ENCODE data around the gene RNF186.

The RNF186 gene, protein sequence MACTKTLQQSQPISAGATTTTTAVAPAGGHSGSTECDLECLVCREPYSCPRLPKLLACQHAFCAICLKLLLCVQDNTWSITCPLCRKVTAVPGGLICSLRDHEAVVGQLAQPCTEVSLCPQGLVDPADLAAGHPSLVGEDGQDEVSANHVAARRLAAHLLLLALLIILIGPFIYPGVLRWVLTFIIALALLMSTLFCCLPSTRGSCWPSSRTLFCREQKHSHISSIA

DNA sequence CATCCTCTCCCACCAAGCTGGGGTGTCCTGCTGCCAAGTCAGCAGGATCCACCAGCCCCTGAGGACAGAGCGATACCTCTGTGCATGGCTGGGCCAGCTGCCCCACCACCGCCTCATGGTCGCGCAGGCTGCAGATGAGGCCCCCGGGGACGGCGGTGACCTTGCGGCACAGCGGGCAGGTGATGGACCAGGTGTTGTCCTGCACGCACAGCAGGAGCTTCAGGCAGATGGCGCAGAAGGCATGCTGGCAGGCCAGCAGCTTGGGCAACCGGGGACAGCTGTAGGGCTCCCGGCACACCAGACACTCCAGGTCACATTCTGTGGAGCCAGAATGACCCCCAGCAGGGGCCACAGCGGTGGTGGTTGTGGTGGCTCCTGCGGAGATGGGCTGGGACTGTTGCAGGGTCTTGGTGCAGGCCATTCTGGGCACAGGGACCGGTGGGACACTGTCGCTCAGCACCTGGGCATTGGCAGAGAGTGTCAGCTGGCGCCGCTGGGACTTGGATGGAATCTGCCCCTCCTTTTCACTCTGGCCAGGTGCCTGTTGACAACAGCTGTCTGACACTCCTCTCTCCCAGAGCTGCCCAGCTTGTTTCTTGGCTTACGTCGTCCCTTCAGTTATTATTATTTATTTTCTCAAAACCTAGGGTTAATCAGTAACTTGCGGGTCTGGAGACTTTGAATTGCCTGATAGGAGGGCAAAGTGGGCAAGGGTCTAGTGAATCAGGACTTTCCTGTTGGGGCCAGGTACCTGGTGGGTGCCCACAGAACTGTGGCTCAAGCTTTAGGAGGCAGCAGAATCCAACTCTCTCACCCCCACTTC, at the start of gene RNF186:
Gene RNF186 (minus strand): TSS at position 603 of the 823 bp plus-strand sequence. CDS start 182 bp downstream, at position 421.
- TF ChIP-seq, protein P1, sequence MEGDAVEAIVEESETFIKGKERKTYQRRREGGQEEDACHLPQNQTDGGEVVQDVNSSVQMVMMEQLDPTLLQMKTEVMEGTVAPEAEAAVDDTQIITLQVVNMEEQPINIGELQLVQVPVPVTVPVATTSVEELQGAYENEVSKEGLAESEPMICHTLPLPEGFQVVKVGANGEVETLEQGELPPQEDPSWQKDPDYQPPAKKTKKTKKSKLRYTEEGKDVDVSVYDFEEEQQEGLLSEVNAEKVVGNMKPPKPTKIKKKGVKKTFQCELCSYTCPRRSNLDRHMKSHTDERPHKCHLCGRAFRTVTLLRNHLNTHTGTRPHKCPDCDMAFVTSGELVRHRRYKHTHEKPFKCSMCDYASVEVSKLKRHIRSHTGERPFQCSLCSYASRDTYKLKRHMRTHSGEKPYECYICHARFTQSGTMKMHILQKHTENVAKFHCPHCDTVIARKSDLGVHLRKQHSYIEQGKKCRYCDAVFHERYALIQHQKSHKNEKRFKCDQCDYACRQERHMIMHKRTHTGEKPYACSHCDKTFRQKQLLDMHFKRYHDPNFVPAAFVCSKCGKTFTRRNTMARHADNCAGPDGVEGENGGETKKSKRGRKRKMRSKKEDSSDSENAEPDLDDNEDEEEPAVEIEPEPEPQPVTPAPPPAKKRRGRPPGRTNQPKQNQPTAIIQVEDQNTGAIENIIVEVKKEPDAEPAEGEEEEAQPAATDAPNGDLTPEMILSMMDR (conservative IDR thresholded peaks at IDR 0.05; ENCODE audit: low read depth, low read length): no peak
- no peak within 1 kb of the TSS for H3K4me3 ChIP-seq (ENCODE audit: low read length)
- DNase-seq (ENCODE audit: low read depth): no peak

DNA sequence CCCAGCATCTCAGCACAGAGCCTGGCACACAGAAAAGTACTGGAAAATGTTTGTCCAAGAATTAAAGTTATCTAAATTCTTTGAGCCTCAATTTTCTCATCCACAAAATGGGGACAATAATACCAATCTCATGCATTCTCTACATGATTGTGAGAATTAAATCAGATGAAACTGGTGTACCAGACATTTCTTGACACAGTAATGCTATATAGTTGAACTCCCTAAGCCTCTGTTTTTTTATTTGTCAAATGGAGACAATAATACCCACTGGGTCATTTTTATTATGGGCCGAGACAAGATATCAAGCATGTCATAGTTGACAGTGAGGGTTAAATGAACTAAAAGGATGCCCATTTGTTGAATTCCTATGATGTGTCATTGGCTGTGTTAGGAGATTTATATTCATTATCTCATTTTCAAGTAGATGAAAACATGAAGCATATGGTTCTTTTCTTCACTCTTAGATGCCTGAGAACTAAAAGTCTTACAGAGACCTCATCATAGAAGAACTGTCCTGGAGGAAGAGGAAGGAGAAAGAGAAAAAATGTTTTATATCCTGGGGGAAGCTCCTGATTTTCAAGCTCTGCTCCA, 49.6 kb upstream of the RNF186 start:
- H3K4me3 ChIP-seq (ENCODE audit: low read length): no peak overlapping the region
- no peak for DNase-seq (ENCODE audit: low read depth)
- TF ChIP-seq, protein P1 (conservative IDR thresholded peaks at IDR 0.05; ENCODE audit: low read depth, low read length): no peak

DNA sequence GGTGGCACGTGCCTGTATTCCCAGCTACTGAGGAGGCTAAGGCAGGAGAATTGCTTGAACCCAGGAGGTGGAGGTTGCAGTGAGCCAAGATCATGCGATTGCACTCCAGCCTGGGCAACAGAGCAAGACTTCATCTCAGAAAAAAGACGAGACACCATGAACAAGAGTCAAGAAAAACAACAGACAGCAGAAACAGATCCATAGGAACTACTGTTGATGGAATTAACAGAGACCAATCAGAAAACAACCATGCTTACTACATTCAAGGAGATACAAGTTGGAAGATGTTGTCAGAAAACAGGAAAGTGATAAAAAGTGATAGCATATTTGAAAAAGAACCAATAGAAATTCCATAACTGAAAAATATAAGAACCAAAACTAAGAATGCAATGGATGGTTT, 47.9 kb upstream of the RNF186 start:
- no peak overlapping the region for H3K4me3 ChIP-seq (ENCODE audit: low read length)
- DNase-seq (ENCODE audit: low read depth): no peak
- TF ChIP-seq, protein P1 (conservative IDR thresholded peaks at IDR 0.05; ENCODE audit: low read depth, low read length): no peak

DNA sequence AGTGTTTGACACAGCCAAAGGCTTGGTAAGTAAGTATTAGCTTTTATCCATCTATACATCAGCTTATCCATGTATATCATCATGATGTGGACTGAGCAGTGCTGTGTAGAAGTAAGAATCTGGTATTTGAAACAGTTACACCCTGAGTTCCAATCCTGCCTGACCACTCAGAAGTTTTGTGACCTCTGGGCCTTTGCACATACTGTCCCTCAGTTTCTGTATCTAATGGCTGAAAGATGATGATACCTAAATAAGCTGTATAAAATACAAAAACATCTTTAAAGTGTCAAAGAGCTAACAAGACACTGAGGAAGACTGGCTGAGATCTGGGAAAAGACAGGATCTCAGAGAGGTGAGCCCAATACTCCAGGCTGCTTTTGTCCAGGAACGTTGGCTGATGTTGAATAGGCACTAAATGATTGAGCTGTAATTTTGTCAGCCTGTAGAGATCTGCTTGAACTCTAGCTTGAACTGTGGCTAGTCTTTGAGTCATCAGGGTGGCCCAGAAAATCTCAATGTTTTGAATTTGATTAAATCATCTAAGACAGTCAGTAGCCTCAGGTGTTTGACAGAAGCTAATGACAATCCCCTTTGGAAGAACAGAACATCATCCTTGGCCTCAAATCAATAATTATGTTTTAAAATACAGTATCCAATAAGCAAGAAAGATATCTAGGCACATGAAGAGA, 46.9 kb upstream of the RNF186 start:
- TF ChIP-seq, protein P1 (conservative IDR thresholded peaks at IDR 0.05; ENCODE audit: low read depth, low read length): no peak
- no peak overlapping the region for H3K4me3 ChIP-seq (ENCODE audit: low read length)
- no peak for DNase-seq (ENCODE audit: low read depth)

DNA sequence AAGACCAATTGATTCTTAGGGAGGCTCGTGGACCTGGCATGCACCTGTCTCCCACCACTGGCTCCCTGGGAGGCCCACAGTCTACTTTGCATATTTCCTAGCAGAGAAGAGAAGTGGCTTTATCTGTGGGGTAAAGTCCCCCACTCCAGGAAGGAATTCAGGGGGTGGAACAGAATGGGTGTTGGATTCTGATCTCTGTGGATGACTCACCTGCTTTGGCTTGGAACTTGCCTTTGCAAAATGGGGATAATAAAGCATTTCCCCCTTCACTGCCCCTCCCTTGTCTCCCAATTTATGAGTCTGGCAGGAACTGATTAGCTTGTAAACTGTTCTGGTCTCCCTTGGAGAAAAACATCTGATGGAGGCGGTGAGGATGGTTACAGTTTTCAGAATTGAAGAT, 46.0 kb upstream of the RNF186 start:
- TF ChIP-seq, protein P1 (conservative IDR thresholded peaks at IDR 0.05; ENCODE audit: low read depth, low read length): no peak
- no peak overlapping the region for H3K4me3 ChIP-seq (ENCODE audit: low read length)
- no peak for DNase-seq (ENCODE audit: low read depth)

DNA sequence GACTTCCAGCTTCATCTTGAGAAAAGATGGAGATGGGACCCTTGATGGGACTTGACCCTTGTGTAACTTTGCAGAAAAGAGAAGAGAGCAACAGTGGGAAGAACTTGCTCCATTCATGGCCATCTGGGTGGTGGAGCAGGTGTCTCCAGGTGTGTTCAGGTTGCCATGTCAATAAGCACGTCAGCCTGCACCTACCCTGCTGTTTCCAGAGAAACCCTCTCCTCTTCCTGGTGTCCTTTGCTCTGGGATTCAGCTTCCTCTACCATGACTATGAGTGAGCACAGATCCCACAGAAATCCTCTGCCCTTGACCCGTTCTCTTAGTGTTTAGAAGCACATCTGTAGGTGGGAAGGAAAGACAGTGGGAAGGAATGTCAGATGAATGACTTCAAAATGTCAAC, 45.3 kb upstream of the RNF186 start:
- DNase-seq (ENCODE audit: low read depth): no peak
- H3K4me3 ChIP-seq (ENCODE audit: low read length): no peak overlapping the region
- TF ChIP-seq, protein P1 (conservative IDR thresholded peaks at IDR 0.05; ENCODE audit: low read depth, low read length): no peak

Data from retinal pigment epithelial cell (primary cell).